GM12891 (cell line): Measurements from ENCODE around the gene PGP.

Experiments used
- POLR2A ChIP-seq: IDR thresholded peaks from 2 replicates; pipeline ENCODE4 v1.6.1; 2011; ENCODE audit warnings: low read depth, low read length, control low read depth
- TAF1 ChIP-seq: IDR thresholded peaks from 2 replicates; pipeline ENCODE4 v1.6.1; 2011; ENCODE audit warnings: low read depth, low read length, control low read depth

DNA sequence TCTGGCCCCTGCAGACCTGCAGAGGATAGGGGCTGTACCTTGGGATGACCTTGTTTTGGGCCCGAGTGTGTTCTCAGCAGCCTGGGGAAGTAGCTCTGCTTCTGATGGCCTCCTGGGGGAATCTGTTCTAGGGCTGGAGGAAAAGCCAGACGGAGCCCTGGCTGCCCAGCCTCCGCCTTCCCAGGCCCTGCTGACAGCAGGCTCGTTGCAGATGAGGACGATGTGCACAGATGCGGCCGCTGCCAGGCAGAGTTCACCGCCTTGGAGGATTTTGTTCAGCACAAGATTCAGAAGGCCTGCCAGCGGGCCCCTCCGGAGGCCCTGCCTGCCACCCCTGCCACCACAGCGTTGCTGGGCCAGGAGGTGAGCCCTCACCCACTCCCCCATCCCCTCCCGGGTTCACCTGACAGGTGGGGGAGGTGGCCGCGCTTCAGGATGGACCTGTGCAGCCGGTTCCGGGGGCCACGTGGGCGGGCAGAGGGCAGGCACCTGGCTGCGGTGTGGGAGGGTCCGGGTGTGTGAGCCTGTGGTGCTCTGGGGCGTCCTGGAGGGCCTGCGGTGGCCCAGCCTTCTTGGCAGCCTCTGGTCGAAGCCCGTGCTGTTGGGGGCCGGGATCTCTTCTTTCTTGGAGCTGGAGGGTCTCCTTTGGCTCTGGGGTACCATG, 13.7 kb upstream of the PGP start:
- TF ChIP-seq TAF1 (no peak), POLR2A (no peak)
